ENCODE results near the gene HTT. TPM values are rescaled to one million over a fixed set of nuclear protein-coding genes. Genes with fewer than 3 reads are reported as not detected.
"Not testable (repeated sequence)": the region's sequence is repeated elsewhere in the genome, so short reads cannot be mapped to it uniquely, and the experiment has no call there.

Gene HTT
- total RNA-seq, 1 donor from 2014 or later = 35.1 TPM

DNA sequence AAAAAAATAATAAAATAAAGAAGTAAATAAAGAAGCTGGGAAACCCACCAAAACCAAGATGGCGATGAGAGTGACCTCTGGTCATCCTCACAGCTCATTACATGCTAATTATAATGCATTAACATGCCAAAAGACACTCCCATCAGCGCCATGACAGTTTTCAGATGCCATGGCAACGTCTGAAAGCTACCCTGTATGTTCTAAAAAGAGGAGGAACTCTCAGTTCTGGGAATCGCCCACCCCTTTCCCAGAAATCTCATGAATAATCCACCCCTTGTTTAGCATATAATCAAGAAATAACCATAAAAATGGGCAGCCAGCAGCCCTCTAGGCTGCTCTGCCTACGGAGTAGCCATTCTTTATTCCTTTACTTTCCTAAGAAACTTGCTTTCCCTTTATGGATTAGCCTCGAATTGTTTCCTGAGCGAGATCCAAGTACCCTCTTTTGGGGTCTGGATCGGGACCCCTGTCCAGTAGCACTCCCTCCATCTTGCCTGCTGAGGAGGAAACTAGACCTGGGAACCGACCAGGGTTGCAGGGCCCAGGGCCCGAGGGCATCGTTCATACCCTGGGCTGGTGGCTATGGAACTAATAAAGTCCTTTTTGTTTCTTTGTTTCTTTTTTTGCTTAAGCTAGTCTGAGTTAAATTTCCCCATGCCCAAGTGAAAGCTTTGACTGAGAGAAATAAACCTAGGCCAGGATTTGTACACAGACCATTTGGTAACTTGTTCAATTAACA is 31.0 kb upstream of the HTT start:
- intact Hi-C loops (cut with DNase I) = no loop called here
- DNase-seq (ENCODE audit: low spot score) = no peak

DNA sequence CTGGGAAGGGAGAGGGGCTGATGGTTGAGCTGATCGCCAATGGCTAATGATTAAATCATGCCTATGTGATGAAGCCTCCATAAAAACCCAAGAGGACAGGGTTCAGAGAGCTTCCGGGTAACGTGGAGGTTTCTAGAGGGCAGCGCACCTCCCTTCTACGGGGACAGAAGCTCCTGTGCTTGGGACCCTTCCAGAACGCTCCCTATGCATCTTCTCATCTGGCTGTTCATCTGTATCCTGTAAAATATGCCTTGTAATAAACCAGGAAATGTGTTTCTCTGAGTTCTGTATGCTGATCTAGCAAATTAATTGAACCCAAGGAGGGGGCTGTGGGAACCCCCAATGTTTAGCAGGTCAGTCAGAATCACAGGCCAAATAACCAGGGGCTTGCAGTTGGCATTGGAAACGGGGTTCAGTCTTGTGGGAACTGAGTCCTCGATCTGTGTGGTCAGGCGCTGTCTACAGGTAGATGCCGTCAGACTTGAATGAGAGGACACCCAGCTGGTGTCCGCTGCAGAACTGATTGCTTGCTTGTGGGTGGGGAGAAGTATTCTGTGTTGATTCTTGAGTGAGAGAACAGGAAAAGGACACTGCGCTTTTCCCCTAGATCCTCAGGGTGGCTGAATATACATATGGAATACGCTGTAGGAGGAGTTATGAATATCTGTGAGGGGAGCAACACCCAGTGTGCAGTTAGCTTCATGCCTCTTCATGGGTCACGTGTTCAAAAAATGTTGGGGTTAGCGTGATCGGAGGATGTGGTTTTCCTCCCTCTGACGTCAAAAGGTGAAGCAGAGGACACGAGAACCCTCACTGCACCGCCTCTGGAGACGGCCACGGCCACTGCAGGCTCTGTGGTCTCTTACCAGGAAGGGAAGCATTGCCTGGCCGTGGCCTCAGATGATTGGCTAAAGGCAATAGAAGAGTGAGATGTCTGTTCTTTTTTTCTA is 29.3 kb upstream of the HTT start:
- peak; percentile 86 for DNase-seq (ENCODE audit: low spot score)
- intact Hi-C loops (cut with DNase I) = no loop called here

DNA sequence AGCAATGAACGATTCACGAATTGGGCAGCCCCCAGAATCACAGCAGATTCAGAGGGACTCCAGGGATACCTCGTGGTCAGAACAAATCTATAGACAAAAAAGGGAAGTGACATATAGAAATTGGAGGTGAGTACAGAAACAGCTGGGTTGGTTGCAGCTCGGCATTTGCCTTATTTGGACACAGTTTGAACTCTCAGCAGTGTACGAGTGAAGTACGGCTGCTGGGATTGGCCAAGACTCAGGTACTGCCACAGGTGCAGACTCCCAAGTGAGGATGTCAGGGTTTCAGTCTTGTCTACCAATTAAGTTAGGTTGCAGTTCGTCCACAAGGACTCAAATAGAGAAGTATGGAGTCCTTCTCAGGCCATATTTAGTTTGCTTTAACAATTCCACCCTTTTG is 28.3 kb upstream of the HTT start:
- intact Hi-C loops (cut with DNase I) = no loop called here
- DNase-seq (ENCODE audit: low spot score) = no peak

DNA sequence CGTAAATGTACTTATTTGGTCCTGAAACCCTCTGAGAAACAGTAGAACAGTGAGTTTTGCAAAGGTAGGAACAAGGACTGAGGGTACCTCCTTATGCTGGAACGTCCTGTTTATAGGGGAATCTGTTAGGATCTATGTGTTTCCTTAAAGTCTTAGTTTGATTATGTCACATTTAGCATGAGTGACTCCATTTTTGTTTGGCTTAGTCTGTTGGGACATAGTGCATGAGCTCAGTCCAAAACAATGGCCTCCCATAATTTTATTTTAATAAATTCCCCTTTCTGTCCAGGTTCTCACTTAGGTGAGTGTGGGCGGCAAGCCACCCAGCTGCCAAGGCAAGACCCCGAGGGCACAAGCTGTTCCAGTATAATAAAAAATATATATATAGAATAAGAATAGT is 27.9 kb upstream of the HTT start:
- no peak for DNase-seq (ENCODE audit: low spot score)
- intact Hi-C loops (cut with DNase I) = no loop called here

GRCh38 chr4:3047464-3048286 is 26.8 kb upstream of the HTT start:
- intact Hi-C loops (cut with DNase I) = no loop called here
- peak; percentile 86 for DNase-seq (ENCODE audit: low spot score)

DNA sequence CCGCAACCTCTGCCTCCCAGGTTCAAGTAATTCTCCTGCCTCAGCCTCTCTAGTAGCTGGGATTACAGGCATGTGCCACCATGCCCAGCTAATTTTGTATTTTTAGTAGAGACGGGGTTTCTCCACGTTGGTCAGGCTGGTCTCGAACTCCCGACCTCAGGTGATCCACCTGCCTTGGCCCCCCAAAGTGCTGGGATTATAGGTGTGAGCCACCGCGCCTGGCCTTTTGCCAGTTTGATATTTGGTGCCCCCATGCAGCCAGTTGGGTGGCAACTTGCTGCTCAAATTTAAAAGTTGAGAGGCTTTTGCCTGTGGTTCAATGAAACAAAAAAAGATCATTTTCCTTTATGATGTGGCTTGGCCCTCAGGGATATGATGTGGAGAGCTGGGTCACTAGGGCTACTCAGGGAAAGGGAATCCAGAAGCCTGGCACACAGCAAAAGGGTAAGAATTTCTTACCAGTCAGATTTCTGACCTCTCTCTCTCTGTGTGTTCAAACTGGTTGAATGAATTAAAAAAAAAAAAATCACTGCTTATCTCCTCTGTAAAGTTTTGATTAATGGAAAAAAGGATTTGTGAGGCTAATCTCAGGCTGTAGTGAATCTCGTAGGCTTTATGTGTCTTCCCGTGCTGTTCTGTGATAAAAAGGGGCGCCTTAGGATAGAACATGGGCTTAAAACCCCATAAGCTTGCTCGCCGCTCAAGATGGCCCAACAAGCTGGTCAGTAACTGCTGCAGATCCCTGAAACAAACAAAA is 23.2 kb upstream of the HTT start:
- DNase-seq (ENCODE audit: low spot score); intact Hi-C loops (cut with DNase I): not testable (repeated sequence)

- intact Hi-C loops (cut with DNase I) = no loop called here
- DNase-seq (ENCODE audit: low spot score) = no peak
These were observed 20.2 kb upstream of the HTT start for GRCh38 chr4:3054169-3054759.

GRCh38 chr4:3059943-3060342 is 14.5 kb upstream of the HTT start:
- no peak for DNase-seq (ENCODE audit: low spot score)
- intact Hi-C loops (cut with DNase I) = no loop called here

DNA sequence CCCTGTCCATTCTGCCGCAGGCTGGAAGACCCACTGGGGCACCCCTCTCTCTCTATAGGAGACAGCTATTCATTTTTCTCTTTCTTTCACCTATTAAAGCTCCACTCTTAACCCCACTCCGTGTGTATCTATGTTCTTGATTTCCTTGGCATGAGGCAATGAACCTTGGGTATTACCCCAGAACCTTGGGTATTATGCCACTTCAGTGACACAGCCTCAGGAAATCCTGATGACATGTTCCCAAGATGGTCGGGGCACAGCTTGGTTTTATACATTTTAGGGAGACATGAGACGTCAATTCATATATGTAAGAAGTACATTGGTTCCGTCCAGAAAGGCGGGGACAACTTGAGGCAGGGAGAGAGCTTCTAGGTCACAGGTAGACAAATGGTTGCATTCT is 13.5 kb upstream of the HTT start:
- intact Hi-C loops (cut with DNase I) = no loop called here
- no peak for DNase-seq (ENCODE audit: low spot score)

- intact Hi-C loops (cut with DNase I) = no loop called here
- DNase-seq (ENCODE audit: low spot score) = no peak
These were observed 12.0 kb upstream of the HTT start for GRCh38 chr4:3062471-3062870.

- no peak for DNase-seq (ENCODE audit: low spot score)
These were observed 8.9 kb upstream of the HTT start for GRCh38 chr4:3065551-3065950.

GRCh38 chr4:3066836-3067400 is 7.6 kb upstream of the HTT start:
- intact Hi-C loops (cut with DNase I) = no loop called here
- no peak for DNase-seq (ENCODE audit: low spot score)

More at GRCh38 chr4:3065551-3065950, 8.9 kb upstream of the HTT start:
- intact Hi-C loops (cut with DNase I) = no loop called here

- intact Hi-C loops (cut with DNase I) = no loop called here
- no peak for DNase-seq (ENCODE audit: low spot score)
These were observed 6.9 kb upstream of the HTT start for GRCh38 chr4:3067473-3068001.

DNA sequence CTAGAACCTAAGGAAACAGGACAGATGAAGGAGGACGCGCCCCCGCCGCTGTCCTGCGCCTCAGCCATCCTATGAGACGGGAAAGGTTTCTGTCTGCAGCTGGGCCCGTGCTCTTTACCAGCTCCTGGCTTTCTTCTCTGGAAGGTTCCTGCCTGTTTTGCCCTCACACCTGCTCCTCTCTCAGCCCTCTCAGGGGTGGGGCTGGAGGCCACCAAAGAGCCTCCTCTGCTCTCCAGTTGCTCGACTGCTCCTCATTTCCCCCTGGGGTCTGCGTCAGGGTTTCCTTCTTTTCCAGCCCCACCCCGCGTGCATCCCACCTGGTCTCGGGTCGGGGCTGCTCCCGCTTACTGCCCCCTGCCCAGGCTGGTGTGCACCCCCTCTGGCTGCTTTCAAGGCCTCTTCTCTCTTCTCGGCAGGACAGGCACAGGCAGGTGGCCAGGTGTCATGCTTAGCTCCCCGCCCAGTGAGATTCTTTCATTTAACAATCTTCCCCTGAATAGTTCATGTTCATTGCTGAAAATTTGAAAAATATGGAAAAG is 4.8 kb upstream of the HTT start:
- DNase-seq (ENCODE audit: low spot score) = no peak
- intact Hi-C loops (cut with DNase I) = loop anchor here (10.0 kb wide), 1 partner anchor 885 kb away; no protein-coding TSS in a partner anchor

GRCh38 chr4:3070709-3071500 is 3.6 kb upstream of the HTT start:
- DNase-seq (ENCODE audit: low spot score) = no peak
- intact Hi-C loops (cut with DNase I) = loop anchor here (10.0 kb wide), 1 partner anchor 884 kb away; no protein-coding TSS in a partner anchor

GRCh38 chr4:3071811-3072210 is 2.7 kb upstream of the HTT start:
- intact Hi-C loops (cut with DNase I) = loop anchor here (10.0 kb wide), 1 partner anchor 883 kb away; no protein-coding TSS in a partner anchor
- no peak for DNase-seq (ENCODE audit: low spot score)

Measured in cardiac septum (tissue), 1 donor.